Measurements from ENCODE around the gene SORCS2.

The SORCS2 gene

DNA sequence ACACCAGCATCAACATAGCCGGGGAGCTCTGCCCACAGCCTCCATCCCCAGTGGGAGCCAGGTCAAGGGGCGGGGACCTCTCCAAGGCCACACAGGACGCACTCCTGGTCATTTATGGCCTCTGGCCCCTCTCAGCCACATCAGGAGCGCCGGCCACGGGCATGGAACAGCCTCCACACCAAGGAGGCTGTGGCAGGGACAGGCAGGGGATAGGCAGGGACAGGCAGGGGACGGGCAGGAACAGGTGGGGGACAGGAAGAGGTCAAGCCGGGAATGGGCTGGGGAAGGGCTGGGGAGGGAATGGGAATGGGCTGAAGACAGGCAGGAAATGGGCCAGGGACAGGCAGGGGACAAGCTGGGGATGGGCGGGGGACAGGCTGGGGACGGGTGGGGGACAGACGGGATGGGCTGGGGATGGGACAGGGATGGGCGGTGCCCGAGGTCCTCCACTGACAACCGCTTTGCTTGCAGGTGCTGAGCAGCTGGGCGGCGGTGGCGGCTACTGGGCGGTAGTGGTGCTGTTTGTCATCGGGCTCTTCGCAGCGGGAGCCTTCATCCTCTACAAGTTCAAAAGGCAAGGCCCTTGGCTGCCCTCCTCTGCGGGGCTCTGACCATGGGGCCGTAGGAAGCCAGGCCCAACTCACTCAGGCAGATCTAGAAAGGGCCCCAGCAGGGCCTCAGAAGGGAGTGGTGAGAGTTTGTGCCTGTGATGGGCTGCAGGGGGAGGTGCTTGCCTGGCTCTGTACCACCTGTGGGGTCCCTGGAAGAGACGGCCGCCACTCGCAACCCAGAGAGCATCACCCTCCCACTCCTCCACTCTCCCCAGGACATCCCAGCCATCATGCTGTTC, 541.7 kb downstream of the SORCS2 start:
- TF ChIP-seq, protein P1, sequence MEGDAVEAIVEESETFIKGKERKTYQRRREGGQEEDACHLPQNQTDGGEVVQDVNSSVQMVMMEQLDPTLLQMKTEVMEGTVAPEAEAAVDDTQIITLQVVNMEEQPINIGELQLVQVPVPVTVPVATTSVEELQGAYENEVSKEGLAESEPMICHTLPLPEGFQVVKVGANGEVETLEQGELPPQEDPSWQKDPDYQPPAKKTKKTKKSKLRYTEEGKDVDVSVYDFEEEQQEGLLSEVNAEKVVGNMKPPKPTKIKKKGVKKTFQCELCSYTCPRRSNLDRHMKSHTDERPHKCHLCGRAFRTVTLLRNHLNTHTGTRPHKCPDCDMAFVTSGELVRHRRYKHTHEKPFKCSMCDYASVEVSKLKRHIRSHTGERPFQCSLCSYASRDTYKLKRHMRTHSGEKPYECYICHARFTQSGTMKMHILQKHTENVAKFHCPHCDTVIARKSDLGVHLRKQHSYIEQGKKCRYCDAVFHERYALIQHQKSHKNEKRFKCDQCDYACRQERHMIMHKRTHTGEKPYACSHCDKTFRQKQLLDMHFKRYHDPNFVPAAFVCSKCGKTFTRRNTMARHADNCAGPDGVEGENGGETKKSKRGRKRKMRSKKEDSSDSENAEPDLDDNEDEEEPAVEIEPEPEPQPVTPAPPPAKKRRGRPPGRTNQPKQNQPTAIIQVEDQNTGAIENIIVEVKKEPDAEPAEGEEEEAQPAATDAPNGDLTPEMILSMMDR (IDR thresholded peaks at IDR 0.05; ENCODE audit: control insufficient read depth, insufficient read depth, low read depth, low read length, missing control alignments), result no peak
- DNase-seq (ENCODE audit: low read depth), result no peak

DNA sequence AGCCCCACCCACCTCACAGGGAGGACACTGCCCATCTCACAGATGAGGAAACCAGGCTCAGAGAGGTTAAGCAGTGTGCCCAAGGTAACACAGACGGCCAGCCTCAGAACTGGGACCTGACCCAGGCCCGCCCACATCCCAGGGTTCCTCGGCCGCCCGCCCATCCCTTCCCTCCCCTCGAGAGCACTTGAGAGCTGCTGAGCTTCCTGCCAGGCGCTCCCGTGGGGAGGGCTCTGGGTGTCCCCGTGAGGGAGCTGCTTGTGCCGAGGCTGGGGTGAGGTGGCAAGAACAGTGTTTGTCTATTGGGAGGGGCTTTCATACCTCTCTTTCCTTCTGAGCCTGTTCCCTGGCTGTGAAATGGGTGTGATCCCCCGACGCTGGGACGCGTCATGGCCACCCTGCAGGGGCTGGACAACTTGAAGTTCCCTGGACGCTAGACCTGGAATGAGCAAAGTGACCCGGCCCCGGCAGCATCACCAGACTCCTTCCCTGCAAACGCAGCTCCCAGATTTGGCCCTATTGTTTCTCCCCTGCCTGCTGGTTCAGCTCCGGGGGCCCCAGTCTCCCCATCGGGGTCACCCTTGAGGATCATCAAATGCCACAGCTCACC, 542.4 kb downstream of the SORCS2 start:
- no peak overlapping the region for H3K4me3 ChIP-seq (ENCODE audit: control insufficient read depth, low read depth, low read length)
- no peak for DNase-seq (ENCODE audit: low read depth)
- TF ChIP-seq, protein P1 (IDR thresholded peaks at IDR 0.05; ENCODE audit: control insufficient read depth, insufficient read depth, low read depth, low read length, missing control alignments), result no peak

More for the DNA sequence above, 541.7 kb downstream of the SORCS2 start:
- H3K4me3 ChIP-seq (ENCODE audit: control insufficient read depth, low read depth, low read length), result no peak overlapping the region

DNA sequence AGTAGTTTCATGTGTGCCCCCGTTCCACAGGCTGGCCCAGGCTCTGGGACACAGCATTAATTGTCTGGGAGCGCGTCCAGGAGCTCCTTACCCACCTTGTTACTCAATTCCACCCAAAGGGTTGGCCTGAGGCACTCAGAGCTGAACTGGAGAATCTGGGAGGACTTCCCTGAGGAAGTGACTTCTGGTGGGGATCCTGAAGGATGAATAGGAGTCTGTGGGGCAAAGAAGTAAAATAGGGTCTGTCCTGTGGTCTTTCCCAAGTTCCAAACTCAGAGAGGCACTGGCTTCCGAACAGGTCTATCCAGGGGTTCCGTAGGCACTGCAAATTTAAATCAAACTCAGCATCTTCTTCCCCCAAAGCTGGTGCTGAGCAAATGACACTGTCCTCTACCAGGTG, 543.1 kb downstream of the SORCS2 start:
- H3K4me3 ChIP-seq (ENCODE audit: control insufficient read depth, low read depth, low read length), result no peak overlapping the region
- DNase-seq (ENCODE audit: low read depth), result no peak
- TF ChIP-seq, protein P1 (IDR thresholded peaks at IDR 0.05; ENCODE audit: control insufficient read depth, insufficient read depth, low read depth, low read length, missing control alignments), result no peak

DNA sequence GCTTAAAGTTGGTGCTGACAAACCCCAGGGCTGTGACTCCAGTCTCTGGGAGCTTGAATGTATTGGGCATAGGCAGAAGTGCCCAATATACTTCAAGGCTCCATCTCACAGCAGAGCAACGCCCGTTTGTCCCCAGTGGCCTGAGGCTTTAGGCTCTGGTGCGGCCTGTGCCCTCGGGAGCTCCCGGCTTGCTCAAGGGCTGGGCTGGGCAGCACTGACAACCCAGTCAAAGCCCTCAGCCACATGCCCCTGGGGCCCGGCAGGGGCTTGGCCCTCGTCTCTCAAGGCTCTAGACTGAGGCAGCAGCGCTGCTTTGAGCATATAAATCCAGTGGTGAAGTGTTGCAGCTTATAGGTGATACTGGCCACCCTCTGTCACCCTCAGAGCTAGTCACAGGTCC, 543.6 kb downstream of the SORCS2 start:
- TF ChIP-seq, protein P1 (IDR thresholded peaks at IDR 0.05; ENCODE audit: control insufficient read depth, insufficient read depth, low read depth, low read length, missing control alignments), result no peak
- DNase-seq (ENCODE audit: low read depth), result no peak
- H3K4me3 ChIP-seq (ENCODE audit: control insufficient read depth, low read depth, low read length), result no peak overlapping the region

DNA sequence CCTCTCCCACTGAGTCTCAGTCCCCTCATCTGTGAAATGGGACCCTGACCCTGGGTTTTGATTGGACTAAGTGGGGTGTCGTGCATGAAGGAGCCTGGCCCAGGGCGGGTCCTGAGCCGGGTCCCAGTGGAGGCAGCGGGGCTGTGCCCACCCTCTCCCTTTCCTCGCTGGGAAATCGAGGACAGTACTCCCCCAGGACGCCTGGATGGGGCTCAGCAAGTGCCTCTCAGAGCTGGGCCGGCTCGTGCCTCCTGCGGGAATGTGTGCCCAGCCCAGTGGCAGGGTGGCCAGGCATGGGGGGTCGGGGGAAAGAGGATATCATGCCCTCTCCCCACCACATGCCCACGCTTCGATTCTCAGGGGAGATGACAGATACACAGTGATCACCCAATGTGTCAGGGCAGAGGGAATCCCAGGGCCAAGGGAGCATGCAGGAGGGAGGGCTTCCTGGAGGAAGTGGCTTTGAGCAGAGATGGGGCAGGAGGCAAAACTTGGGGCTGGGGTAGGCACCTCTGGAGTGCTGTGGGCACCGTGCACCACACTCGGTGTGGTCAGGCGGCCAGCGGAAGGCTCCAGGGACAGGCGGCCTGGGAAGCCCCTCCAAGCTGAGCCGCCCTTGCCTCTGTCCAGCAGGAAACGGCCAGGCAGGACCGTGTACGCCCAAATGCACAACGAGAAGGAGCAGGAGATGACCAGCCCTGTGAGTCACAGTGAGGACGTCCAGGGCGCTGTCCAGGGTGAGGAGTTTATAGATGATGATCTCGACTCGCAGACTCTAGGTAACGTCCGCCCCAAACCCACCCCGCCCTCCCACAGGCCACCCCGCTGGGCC, 544.3 kb downstream of the SORCS2 start:
- no peak for DNase-seq (ENCODE audit: low read depth)
- H3K4me3 ChIP-seq (ENCODE audit: control insufficient read depth, low read depth, low read length), result no peak overlapping the region
- TF ChIP-seq, protein P1 (IDR thresholded peaks at IDR 0.05; ENCODE audit: control insufficient read depth, insufficient read depth, low read depth, low read length, missing control alignments), result no peak

DNA sequence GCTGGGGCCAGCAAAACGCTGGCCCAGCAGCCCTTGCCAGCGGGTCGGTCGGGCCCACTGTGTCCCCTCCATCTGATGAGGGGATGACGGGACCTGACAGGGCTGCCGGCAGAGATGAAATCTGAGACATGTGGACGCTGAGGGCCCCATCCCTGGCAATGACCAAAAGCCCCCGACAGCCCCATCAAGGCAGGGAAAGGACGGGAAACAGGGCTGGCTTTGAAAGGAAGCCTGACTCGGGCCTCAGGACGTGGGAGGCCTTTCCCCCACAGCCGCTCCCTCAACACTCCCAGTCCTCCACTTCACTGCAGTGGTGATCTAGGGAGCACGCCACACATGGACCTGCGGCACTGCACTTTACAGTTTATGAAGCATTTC, 544.9 kb downstream of the SORCS2 start:
- TF ChIP-seq, protein P1 (IDR thresholded peaks at IDR 0.05; ENCODE audit: control insufficient read depth, insufficient read depth, low read depth, low read length, missing control alignments), result no peak
- H3K4me3 ChIP-seq (ENCODE audit: control insufficient read depth, low read depth, low read length), result no peak overlapping the region
- no peak for DNase-seq (ENCODE audit: low read depth)
